ENCODE measurements around the gene FOXO1. TPM values are rescaled to one million over a fixed set of nuclear protein-coding genes. Genes with fewer than 3 reads are reported as not detected.

Gene FOXO1
- total RNA-seq, 1 donor from 2014 or later: 65.8 TPM

GRCh38 chr13:40615619-40616018, 50.8 kb downstream of the FOXO1 start:
- no peak for DNase-seq (ENCODE audit: low spot score)
- H3K27me3 Mint-ChIP-seq (ENCODE audit: unreplicated experiment): peaks cover 15% of the 10 kb centered on the region
- no peaks in the 10 kb centered on the region for H3K9me3 Mint-ChIP-seq (ENCODE audit: unreplicated experiment)
- H3K36me3 Mint-ChIP-seq (ENCODE audit: low read depth, unreplicated experiment): peaks cover 25% of the 10 kb centered on the region
- H3K27ac Mint-ChIP-seq (ENCODE audit: unreplicated experiment): peak overlapping the region; percentile 33
- H3K4me1 Mint-ChIP-seq (ENCODE audit: unreplicated experiment): peaks cover 62% of the 10 kb centered on the region
- no peak for TF ChIP-seq CTCF (IDR thresholded peaks at IDR 0.05; ENCODE audit: unreplicated experiment)
- H3K4me3 Mint-ChIP-seq (ENCODE audit: unreplicated experiment): no peak overlapping the region

GRCh38 chr13:40613914-40614313, 52.5 kb downstream of the FOXO1 start:
- peak overlapping the region; percentile 43 for H3K4me3 Mint-ChIP-seq (ENCODE audit: unreplicated experiment)

GRCh38 chr13:40613192-40613818, 53.1 kb downstream of the FOXO1 start:
- Mint-ChIP-seq H3K4me3 (ENCODE audit: unreplicated experiment) (peak overlapping the region; percentile 43), H3K27ac (ENCODE audit: unreplicated experiment) (no peak overlapping the region), H3K4me1 (ENCODE audit: unreplicated experiment) (peaks cover 48% of the 10 kb centered on the region), H3K36me3 (ENCODE audit: low read depth, unreplicated experiment) (peaks cover 21% of the 10 kb centered on the region), H3K27me3 (ENCODE audit: unreplicated experiment) (peaks cover 10% of the 10 kb centered on the region), H3K9me3 (ENCODE audit: unreplicated experiment) (no peaks in the 10 kb centered on the region)
- no peak for DNase-seq (ENCODE audit: low spot score)
- TF ChIP-seq CTCF (IDR thresholded peaks at IDR 0.05; ENCODE audit: unreplicated experiment): no peak

More at GRCh38 chr13:40613914-40614313, 52.5 kb downstream of the FOXO1 start:
- Mint-ChIP-seq H3K36me3 (ENCODE audit: low read depth, unreplicated experiment) (peaks cover 18% of the 10 kb centered on the region), H3K4me1 (ENCODE audit: unreplicated experiment) (peaks cover 51% of the 10 kb centered on the region), H3K27me3 (ENCODE audit: unreplicated experiment) (peaks cover 10% of the 10 kb centered on the region), H3K9me3 (ENCODE audit: unreplicated experiment) (no peaks in the 10 kb centered on the region), H3K27ac (ENCODE audit: unreplicated experiment) (no peak overlapping the region)
- DNase-seq (ENCODE audit: low spot score): no peak
- no peak for TF ChIP-seq CTCF (IDR thresholded peaks at IDR 0.05; ENCODE audit: unreplicated experiment)

- no peak for TF ChIP-seq CTCF (IDR thresholded peaks at IDR 0.05; ENCODE audit: unreplicated experiment)
- H3K9me3 Mint-ChIP-seq (ENCODE audit: unreplicated experiment): no peaks in the 10 kb centered on the region
- no peak overlapping the region for H3K4me3 Mint-ChIP-seq (ENCODE audit: unreplicated experiment)
- H3K36me3 Mint-ChIP-seq (ENCODE audit: low read depth, unreplicated experiment): peaks cover 22% of the 10 kb centered on the region
- DNase-seq (ENCODE audit: low spot score): no peak
- peaks cover 44% of the 10 kb centered on the region for H3K4me1 Mint-ChIP-seq (ENCODE audit: unreplicated experiment)
- H3K27me3 Mint-ChIP-seq (ENCODE audit: unreplicated experiment): peaks cover 10% of the 10 kb centered on the region
- peak overlapping the region; percentile 59 for H3K27ac Mint-ChIP-seq (ENCODE audit: unreplicated experiment)
Measured at GRCh38 chr13:40612041-40612440, 54.4 kb downstream of the FOXO1 start.

- Mint-ChIP-seq H3K27ac (ENCODE audit: unreplicated experiment) (no peak overlapping the region), H3K4me1 (ENCODE audit: unreplicated experiment) (peaks cover 44% of the 10 kb centered on the region), H3K36me3 (ENCODE audit: low read depth, unreplicated experiment) (peaks cover 26% of the 10 kb centered on the region), H3K4me3 (ENCODE audit: unreplicated experiment) (no peak overlapping the region), H3K9me3 (ENCODE audit: unreplicated experiment) (no peaks in the 10 kb centered on the region), H3K27me3 (ENCODE audit: unreplicated experiment) (peaks cover 13% of the 10 kb centered on the region)
- no peak for DNase-seq (ENCODE audit: low spot score)
- TF ChIP-seq CTCF (IDR thresholded peaks at IDR 0.05; ENCODE audit: unreplicated experiment): no peak
Measured at GRCh38 chr13:40611635-40612034, 54.8 kb downstream of the FOXO1 start.
